Natural killer cell (primary cell): ENCODE results near the gene TNFSF15. TPM values are rescaled to one million over a fixed set of nuclear protein-coding genes. Genes with fewer than 3 reads are reported as not detected.

ENCODE experiments used
- ATAC-seq, 3 donors: fragments of 150-1000 bp in 2 of 3; fragments of 200-7000 bp in 1 of 3; cut with Tn5 transposase; 1 replicate in 1 of 3; 2 replicates in 2 of 3; pipeline ENCODE4 v1.10.0; 2021; ENCODE audit warnings: mild to moderate bottlenecking in 2 of 3, moderate library complexity in 2 of 3
- DNase-seq, 2 donors: peaks; one replicate each; pipeline versions ENCODE4 v3.0.0 to v3.0.0-alpha.2; 2013 to 2021; ENCODE audit warnings: mixed read lengths in 1 of 2
- H3K27ac ChIP-seq: one replicate; pipeline ENCODE4 v1.5.1; 2013; ENCODE audit warnings: mild to moderate bottlenecking, low read length
- H3K27me3 ChIP-seq: one replicate; pipeline ENCODE4 v1.6.1; 2013; ENCODE audit warnings: low read length; ENCODE audit not compliant: control insufficient read depth, insufficient read depth
- H3K36me3 ChIP-seq: one replicate; pipeline ENCODE4 v1.6.1; 2013; ENCODE audit warnings: low read length; ENCODE audit not compliant: control insufficient read depth, insufficient read depth
- H3K4me1 ChIP-seq: one replicate; pipeline ENCODE4 v1.6.1; 2013; ENCODE audit warnings: low read length; ENCODE audit not compliant: control insufficient read depth, insufficient read depth
- H3K4me3 ChIP-seq: one replicate; pipeline ENCODE4 v1.5.1; 2013; ENCODE audit warnings: low read length
- H3K9me3 ChIP-seq: one replicate; pipeline ENCODE4 v1.6.1; 2013; ENCODE audit warnings: low read length; ENCODE audit not compliant: control insufficient read depth, insufficient read depth
- H3K27ac Mint-ChIP-seq, 2 donors: one replicate each; pipeline ENCODE4 v1.8.0; 2022; ENCODE audit warnings: mild to moderate bottlenecking in 2 of 2, mixed read lengths in 2 of 2, moderate library complexity in 1 of 2
- H3K27me3 Mint-ChIP-seq, 2 donors: one replicate each; pipeline ENCODE4 v1.8.0; 2022; ENCODE audit warnings: low read depth in 2 of 2, mixed read lengths in 2 of 2
- H3K36me3 Mint-ChIP-seq: one replicate; pipeline ENCODE4 v1.8.0; 2022; ENCODE audit warnings: mixed read lengths
- H3K4me1 Mint-ChIP-seq, 2 donors: one replicate each; pipeline ENCODE4 v1.8.0; 2022; ENCODE audit warnings: mixed read lengths in 2 of 2
- H3K4me3 Mint-ChIP-seq: one replicate; pipeline ENCODE4 v1.8.0; 2022; ENCODE audit warnings: mild to moderate bottlenecking, moderate library complexity, mixed read lengths
- H3K9me3 Mint-ChIP-seq, 2 donors: one replicate each; pipeline ENCODE4 v1.8.0; 2022; ENCODE audit warnings: mixed read lengths in 2 of 2
- WGBS: methylation state at CpG from one replicate; pipeline ENCODE4 v1.1.7; 2013; ENCODE audit warnings: missing lambda C conversion rate; ENCODE audit not compliant: insufficient coverage; 5-methylcytosine and 5-hydroxymethylcytosine counted together
- intact Hi-C: fragments of 100-400 bp; cut with micrococcal nuclease; formaldehyde crosslinking; loops from one replicate; pipeline ENCODE4 v1.14.2; 2022
- total RNA-seq, 4 donors: library from RNA; stranded (reverse); fragments of 120-200 nt in 1 of 4; gene quantifications; one replicate each; pipeline versions ENCODE4 v1.2.3 to v1.2.4, GENCODE V29; 2013 to 2022
- TF ChIP-seq, protein P1 (sequence below): fragments of 200-600 bp; IDR thresholded peaks from one replicate; pipeline ENCODE4 v1.8.0; 2022; ENCODE audit warnings: antibody characterized with exemption

The TNFSF15 gene
- total RNA-seq, 3 donors from 2014 or later (not counting 1 experiment from before 2014, with no cell fraction given) = not detected

DNA sequence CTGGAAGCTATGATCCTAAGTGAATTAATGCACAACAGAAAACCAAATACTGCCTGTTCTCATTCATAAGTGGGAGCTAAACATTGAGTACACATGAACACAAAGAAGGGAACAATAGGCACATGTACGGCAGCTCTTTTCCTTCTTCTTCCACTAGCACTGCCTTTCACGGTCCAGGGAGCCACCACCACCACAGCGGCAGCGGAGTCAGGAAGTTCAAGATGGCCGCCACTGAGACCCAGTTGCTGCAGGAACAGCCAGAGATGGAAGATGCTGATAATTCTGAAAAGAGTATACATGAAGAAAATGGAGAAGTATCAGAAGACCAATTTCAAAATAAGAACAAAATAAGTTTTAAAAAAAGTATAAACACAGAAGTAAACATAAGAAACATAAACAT, 39.5 kb upstream of the TNFSF15 start:
- Mint-ChIP-seq H3K4me1 (no peaks in the 10 kb centered on the region), H3K4me3 (no peak overlapping the region), H3K36me3 (peaks cover 5% of the 10 kb centered on the region), H3K27me3 (peaks cover 7 to 13% of the 10 kb centered on the region in 2 donors), H3K9me3 (no peaks in the 10 kb centered on the region), H3K27ac (no peak overlapping the region)
- Histone ChIP-seq H3K36me3 (no peaks in the 10 kb centered on the region), H3K4me3 (no peak overlapping the region), H3K9me3 (no peaks in the 10 kb centered on the region), H3K4me1 (no peaks in the 10 kb centered on the region), H3K27ac (no peak overlapping the region), H3K27me3 (no peaks in the 10 kb centered on the region)
- intact Hi-C loops = no loop called here
- DNase-seq = no peak
- TF ChIP-seq, protein P1, sequence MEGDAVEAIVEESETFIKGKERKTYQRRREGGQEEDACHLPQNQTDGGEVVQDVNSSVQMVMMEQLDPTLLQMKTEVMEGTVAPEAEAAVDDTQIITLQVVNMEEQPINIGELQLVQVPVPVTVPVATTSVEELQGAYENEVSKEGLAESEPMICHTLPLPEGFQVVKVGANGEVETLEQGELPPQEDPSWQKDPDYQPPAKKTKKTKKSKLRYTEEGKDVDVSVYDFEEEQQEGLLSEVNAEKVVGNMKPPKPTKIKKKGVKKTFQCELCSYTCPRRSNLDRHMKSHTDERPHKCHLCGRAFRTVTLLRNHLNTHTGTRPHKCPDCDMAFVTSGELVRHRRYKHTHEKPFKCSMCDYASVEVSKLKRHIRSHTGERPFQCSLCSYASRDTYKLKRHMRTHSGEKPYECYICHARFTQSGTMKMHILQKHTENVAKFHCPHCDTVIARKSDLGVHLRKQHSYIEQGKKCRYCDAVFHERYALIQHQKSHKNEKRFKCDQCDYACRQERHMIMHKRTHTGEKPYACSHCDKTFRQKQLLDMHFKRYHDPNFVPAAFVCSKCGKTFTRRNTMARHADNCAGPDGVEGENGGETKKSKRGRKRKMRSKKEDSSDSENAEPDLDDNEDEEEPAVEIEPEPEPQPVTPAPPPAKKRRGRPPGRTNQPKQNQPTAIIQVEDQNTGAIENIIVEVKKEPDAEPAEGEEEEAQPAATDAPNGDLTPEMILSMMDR = no peak
- WGBS = 94% methylated on average over 5 of the region's 5 CpGs
- no peak for ATAC-seq

DNA sequence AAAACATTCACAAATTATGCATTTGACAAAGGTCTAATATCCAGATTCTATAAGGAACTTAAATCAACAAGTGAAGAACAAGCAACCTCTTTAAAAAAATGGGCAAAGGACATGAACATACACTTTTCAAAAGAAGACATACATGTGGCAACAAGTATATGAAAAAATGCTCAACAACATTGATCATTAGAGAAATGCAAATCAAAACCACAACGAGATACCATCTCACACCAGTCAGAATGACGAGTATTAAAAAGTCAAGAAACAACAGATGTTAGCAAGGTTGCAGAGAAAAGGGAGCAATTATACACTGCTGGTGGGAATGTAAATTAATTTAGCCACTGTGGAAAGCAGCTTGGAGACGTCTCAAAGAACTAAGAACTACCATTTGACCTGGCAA, 38.9 kb upstream of the TNFSF15 start:
- H3K27ac ChIP-seq = no peak overlapping the region
- H3K4me3 ChIP-seq = no peak overlapping the region
- Mint-ChIP-seq H3K27ac (no peak overlapping the region), H3K9me3 (no peaks in the 10 kb centered on the region), H3K36me3 (peaks cover 8% of the 10 kb centered on the region), H3K27me3 (peaks cover 7 to 19% of the 10 kb centered on the region in 2 donors), H3K4me3 (no peak overlapping the region), H3K4me1 (no peaks in the 10 kb centered on the region)
- DNase-seq (no peak), ATAC-seq (no peak)
- intact Hi-C loops = no loop called here
- no peaks in the 10 kb centered on the region for H3K27me3 ChIP-seq
- WGBS = 90% methylated on average over 3 of the region's 3 CpGs
- no peaks in the 10 kb centered on the region for H3K9me3 ChIP-seq
- H3K4me1 ChIP-seq = no peaks in the 10 kb centered on the region
- TF ChIP-seq, protein P1 = no peak
- H3K36me3 ChIP-seq = no peaks in the 10 kb centered on the region

DNA sequence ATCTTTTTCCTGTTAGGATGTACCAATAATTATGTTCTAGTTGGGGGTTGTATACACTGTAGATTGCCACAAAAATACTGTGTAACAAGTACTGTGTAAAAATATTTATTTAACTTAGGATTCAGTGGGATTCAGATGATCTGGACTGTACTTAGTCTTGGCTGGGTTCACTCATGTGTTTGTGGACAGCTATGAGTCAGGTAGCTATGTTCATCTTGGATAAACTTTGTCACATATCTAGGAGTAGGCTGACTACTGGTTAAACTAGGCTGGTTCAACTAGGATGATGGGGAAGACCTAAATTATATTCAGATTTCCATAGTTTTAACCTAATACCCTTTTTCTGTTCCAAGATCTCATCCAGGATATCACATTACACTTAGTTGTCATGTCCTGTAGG, 32.1 kb upstream of the TNFSF15 start:
- Mint-ChIP-seq H3K4me3 (no peak overlapping the region), H3K36me3 (peaks cover 8% of the 10 kb centered on the region), H3K27ac (no peak overlapping the region), H3K9me3 (no peaks in the 10 kb centered on the region), H3K4me1 (peaks cover 7 to 8% of the 10 kb centered on the region in 2 donors), H3K27me3 (peaks cover 7 to 20% of the 10 kb centered on the region in 2 donors)
- Histone ChIP-seq H3K4me1 (no peaks in the 10 kb centered on the region), H3K9me3 (no peaks in the 10 kb centered on the region), H3K36me3 (no peaks in the 10 kb centered on the region), H3K4me3 (no peak overlapping the region), H3K27ac (no peak overlapping the region), H3K27me3 (no peaks in the 10 kb centered on the region)
- ATAC-seq (no peak), DNase-seq (no peak)
- intact Hi-C loops = no loop called here
- TF ChIP-seq, protein P1 = no peak

DNA sequence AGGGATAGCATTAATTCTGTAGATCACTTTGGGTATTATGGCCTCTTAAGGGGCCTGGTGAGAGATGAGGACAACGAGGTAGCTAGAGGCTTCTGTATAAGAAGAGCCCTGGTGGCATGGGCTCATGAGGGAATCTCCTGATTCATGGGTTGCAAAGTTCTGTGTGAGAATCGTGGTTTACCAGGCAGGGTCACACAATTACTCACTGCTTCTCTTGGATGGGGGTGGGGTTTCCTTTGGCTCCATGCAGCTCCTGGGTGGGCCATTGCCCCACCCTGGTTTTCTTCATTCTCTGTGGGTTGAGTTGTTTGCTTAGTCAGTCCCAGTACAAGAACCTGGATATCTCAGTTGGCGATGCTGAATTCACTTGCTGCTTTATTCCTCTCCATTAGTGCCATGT, 30.9 kb upstream of the TNFSF15 start:
- intact Hi-C loops = no loop called here
- ATAC-seq (peak in 1 of 3 donors; percentile 42), DNase-seq (no peak)
- Histone ChIP-seq H3K4me1 (no peaks in the 10 kb centered on the region), H3K27me3 (no peaks in the 10 kb centered on the region), H3K36me3 (no peaks in the 10 kb centered on the region), H3K4me3 (no peak overlapping the region), H3K9me3 (no peaks in the 10 kb centered on the region), H3K27ac (no peak overlapping the region)
- Mint-ChIP-seq H3K27ac (no peak overlapping the region), H3K36me3 (peaks cover 8% of the 10 kb centered on the region), H3K9me3 (no peaks in the 10 kb centered on the region), H3K4me3 (no peak overlapping the region), H3K27me3 (peaks cover 7 to 20% of the 10 kb centered on the region in 2 donors), H3K4me1 (peaks cover 7 to 8% of the 10 kb centered on the region in 2 donors)
- TF ChIP-seq, protein P1 = no peak
- 67% methylated on average over 3 of the region's 3 CpGs for WGBS
